SK-N-SH (cell line): Measurements from ENCODE around the gene ENO1. TPM values are rescaled to one million over a fixed set of nuclear protein-coding genes. Genes with fewer than 3 reads are reported as not detected.
"Not testable (repeated sequence)": the region's sequence is repeated elsewhere in the genome, so short reads cannot be mapped to it uniquely, and the experiment has no call there.

ENCODE experiments used
- CTCF ChIA-PET: fragments of 300-600, 350-600 bp; formaldehyde crosslinking; extraction: SDS; loops from one replicate; lab custom pipeline; 2021; lab: Yijun Ruan, JAX
- POLR2A ChIA-PET: fragments of 350-600 bp; sonication (Branson Sonifier 250); formaldehyde crosslinking; extraction: SDS; loops from one replicate; lab custom pipeline; 2020; ENCODE audit warnings: antibody characterized with exemption, inconsistent platforms; lab: Yijun Ruan, JAX
- DNase-seq: peaks from one replicate; pipeline ENCODE4 v3.0.0; 2012
- H2AFZ ChIP-seq: fragments of 200-600 bp; sonication (generic); 2 replicates; pipeline ENCODE4 v1.8.1; 2016; ENCODE audit warnings: antibody characterized with exemption, mild to moderate bottlenecking, low read depth
- H3F3A ChIP-seq: fragments of 200-600 bp; sonication (generic); replicated peaks from 2 replicates; pipeline ENCODE3; 2016; ENCODE audit warnings: antibody characterized with exemption, mild to moderate bottlenecking; ENCODE audit not compliant: insufficient read depth
- H3K27ac ChIP-seq, 2 experiments: fragments of 200-500 bp in 1 of 2; fragments of 200-600 bp in 1 of 2; sonication (Bioruptor generic) in 1 of 2; sonication (generic), shearing (Covaris generic) in 1 of 2; 2 replicates each; pipeline versions ENCODE4 v1.5.1 to v1.6.1; 2014 to 2016; ENCODE audit warnings: low read depth in 2 of 2, inconsistent platforms in 1 of 2, low read length in 1 of 2, mild to moderate bottlenecking in 1 of 2, mixed read lengths in 1 of 2
- H3K27me3 ChIP-seq: fragments of 200-600 bp; sonication (generic), shearing (Covaris generic); 2 replicates; pipeline ENCODE4 v1.6.1; 2016; ENCODE audit warnings: mixed run types; ENCODE audit not compliant: insufficient read depth
- H3K36me3 ChIP-seq, 2 experiments: fragments of 200-500 bp in 1 of 2; fragments of 200-600 bp in 1 of 2; sonication (Bioruptor generic) in 1 of 2; sonication (generic) in 1 of 2; replicated peaks in 1 of 2; 2 replicates each; pipeline versions ENCODE3 to v1.5.1; 2014 to 2016; ENCODE audit warnings: low read length in 1 of 2, mild to moderate bottlenecking in 1 of 2; ENCODE audit not compliant: insufficient read depth in 2 of 2, control insufficient read depth in 1 of 2
- H3K4me1 ChIP-seq, 2 experiments: fragments of 200-500 bp in 1 of 2; fragments of 200-600 bp in 1 of 2; sonication (Bioruptor generic) in 1 of 2; sonication (generic), shearing (Covaris generic) in 1 of 2; 2 replicates each; pipeline versions ENCODE4 v1.5.1 to v1.6.1; 2014 to 2016; ENCODE audit warnings: low read depth in 1 of 2, low read length in 1 of 2, mixed run types in 1 of 2; ENCODE audit not compliant: insufficient read depth in 2 of 2, control insufficient read depth in 1 of 2
- H3K4me2 ChIP-seq: fragments of 200-600 bp; sonication (generic), shearing (Covaris generic); 2 replicates; pipeline ENCODE4 v1.6.1; 2017; ENCODE audit warnings: mixed run types
- H3K4me3 ChIP-seq, 2 experiments: fragments of 200-500 bp in 1 of 2; fragments of 200-600 bp in 1 of 2; sonication (Bioruptor generic) in 1 of 2; sonication (generic), shearing (Covaris generic) in 1 of 2; 2 replicates each; pipeline versions ENCODE4 v1.5.1 to v1.8.1; 2014 to 2016; ENCODE audit warnings: low read depth in 2 of 2, inconsistent platforms in 1 of 2, low read length in 1 of 2, mild to moderate bottlenecking in 1 of 2, mixed read lengths in 1 of 2, moderate library complexity in 1 of 2
- H3K79me2 ChIP-seq: fragments of 200-600 bp; sonication (generic); 2 replicates; pipeline ENCODE4 v1.8.1; 2017; ENCODE audit warnings: mild to moderate bottlenecking; ENCODE audit not compliant: insufficient read depth
- H3K9ac ChIP-seq: fragments of 200-600 bp; sonication (generic); 2 replicates; pipeline ENCODE4 v1.6.1; 2017; ENCODE audit warnings: mixed run types
- H3K9me2 ChIP-seq: fragments of 200-600 bp; sonication (generic); 2 replicates; pipeline ENCODE4 v1.6.1; 2017; ENCODE audit warnings: mixed run types
- H3K9me3 ChIP-seq: fragments of 200-600 bp; sonication (generic); 2 replicates; pipeline ENCODE4 v1.6.1; 2017; ENCODE audit warnings: mixed run types, mild to moderate bottlenecking, moderate library complexity
- H4K20me1 ChIP-seq: fragments of 200-600 bp; sonication (generic); 2 replicates; pipeline ENCODE4 v1.6.1; 2017; ENCODE audit warnings: mild to moderate bottlenecking, mixed run types; ENCODE audit not compliant: insufficient read depth
- CHD2 ChIP-seq: fragments of 150-350 bp; IDR thresholded peaks from 2 replicates; pipeline ENCODE4 v1.6.1; 2018; ENCODE audit warnings: low read length; ENCODE audit not compliant: partially characterized antibody
- ELF1 ChIP-seq: IDR thresholded peaks from 2 replicates; pipeline ENCODE4 v1.4.0; 2012
- FOXJ3 ChIP-seq: sonication (generic); formaldehyde crosslinking; IDR thresholded peaks from 2 replicates; pipeline ENCODE4 v1.5.1; 2020; ENCODE audit warnings: mild to moderate bottlenecking, missing genetic modification reagents
- FOXM1 ChIP-seq: IDR thresholded peaks from 2 replicates; pipeline ENCODE4 v1.4.0; 2012; ENCODE audit warnings: low read depth, mild to moderate bottlenecking
- GATA2 ChIP-seq: sonication (generic); formaldehyde crosslinking; IDR thresholded peaks from 2 replicates; pipeline ENCODE4 v1.5.0; 2020; ENCODE audit warnings: mild to moderate bottlenecking, missing genetic modification reagents
- MXI1 ChIP-seq: IDR thresholded peaks from 2 replicates; pipeline ENCODE4 v1.6.1; 2012; ENCODE audit warnings: mild to moderate bottlenecking, low read depth, low read length, improper control_type of control experiment
- NFIC ChIP-seq: IDR thresholded peaks from 2 replicates; pipeline ENCODE4 v1.4.0; 2012; ENCODE audit warnings: borderline replicate concordance
- NRF1 ChIP-seq: IDR thresholded peaks from 2 replicates; pipeline ENCODE4 v1.6.1; 2012; ENCODE audit warnings: low read depth, mild to moderate bottlenecking, low read length
- RAD21 ChIP-seq: IDR thresholded peaks from 2 replicates; pipeline ENCODE4 v1.6.1; 2012; ENCODE audit warnings: mild to moderate bottlenecking, low read length
- RCOR1 ChIP-seq: fragments of 150-350 bp; IDR thresholded peaks from 2 replicates; pipeline ENCODE4 v1.6.1; 2017; ENCODE audit warnings: antibody characterized with exemption, low read length
- REST ChIP-seq: IDR thresholded peaks from 2 replicates; pipeline ENCODE4 v1.6.1; 2012; ENCODE audit warnings: mild to moderate bottlenecking, low read depth, low read length, moderate library complexity
- RFX5 ChIP-seq: IDR thresholded peaks from 2 replicates; pipeline ENCODE4 v1.6.1; 2012; ENCODE audit warnings: mild to moderate bottlenecking, improper control_type of control experiment, low read length
- SMC3 ChIP-seq: IDR thresholded peaks from 2 replicates; pipeline ENCODE4 v1.6.1; 2012; ENCODE audit warnings: low read depth, low read length, improper control_type of control experiment
- TAF1 ChIP-seq: IDR thresholded peaks from 2 replicates; pipeline ENCODE4 v1.6.1; 2012; ENCODE audit warnings: low read depth, mild to moderate bottlenecking, low read length, moderate library complexity, borderline replicate concordance
- TCF12 ChIP-seq: IDR thresholded peaks from 2 replicates; pipeline ENCODE4 v1.4.0; 2012
- USF2 ChIP-seq: fragments of 150-350 bp; IDR thresholded peaks from 2 replicates; pipeline ENCODE4 v1.6.1; 2017; ENCODE audit warnings: antibody characterized with exemption, low read length, low read depth, borderline replicate concordance
- YY1 ChIP-seq: IDR thresholded peaks from 2 replicates; pipeline ENCODE4 v1.4.0; 2012; ENCODE audit warnings: low read depth, mild to moderate bottlenecking
- WGBS: methylation state at CpG from one replicate; pipeline ENCODE4 v1.1.6; 2017; ENCODE audit warnings: low lambda C conversion rate; 5-methylcytosine and 5-hydroxymethylcytosine counted together
- polyA plus RNA-seq, 3 experiments: library from polyadenylated mRNA; depleted of rRNA; stranded (reverse); fragments of >200 nt; gene quantifications; 2 replicates each; pipeline ENCODE4 v1.2.3, GENCODE V29; 2012
- TF ChIP-seq, protein P1 (sequence below): IDR thresholded peaks from 2 replicates; pipeline ENCODE4 v1.4.0; 2012; ENCODE audit warnings: low read depth
- TF ChIP-seq, protein P2 (sequence below): IDR thresholded peaks from 2 replicates; pipeline ENCODE4 v1.4.0; 2012; ENCODE audit warnings: low read depth, borderline replicate concordance
- TF ChIP-seq, protein P3 (sequence below): fragments of 200-600 bp; sonication (generic); IDR thresholded peaks from 2 replicates; pipeline ENCODE4 v1.6.1; 2017; ENCODE audit warnings: antibody characterized with exemption, mild to moderate bottlenecking, moderate library complexity

The ENO1 gene
- polyA plus RNA-seq, 1 of the 3 experiments (the other 2 are of a cell fraction): 1,599 TPM

- H3K27ac ChIP-seq: no peak overlapping the region
- ChIA-PET POLR2A (no interaction called here), CTCF (interaction anchor here (1.0 to 1.5 kb wide), 3 partner anchors 9 to 82 kb away, joined by 3 to 4 read pairs (median 3); no protein-coding TSS in a partner anchor)
- H3K4me3 ChIP-seq: no peak overlapping the region
- H4K20me1 ChIP-seq: no peaks in the 10 kb centered on the region
- DNase-seq: no peak
- no peak overlapping the region for H2AFZ ChIP-seq
- no peaks in the 10 kb centered on the region for H3K9me3 ChIP-seq
- no peaks in the 10 kb centered on the region for H3K36me3 ChIP-seq
- no peaks in the 10 kb centered on the region for H3F3A ChIP-seq
- no peak overlapping the region for H3K9ac ChIP-seq
- no peak for TF ChIP-seq USF2
- TF ChIP-seq, protein P1, sequence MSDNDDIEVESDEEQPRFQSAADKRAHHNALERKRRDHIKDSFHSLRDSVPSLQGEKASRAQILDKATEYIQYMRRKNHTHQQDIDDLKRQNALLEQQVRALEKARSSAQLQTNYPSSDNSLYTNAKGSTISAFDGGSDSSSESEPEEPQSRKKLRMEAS: no peak
- TF ChIP-seq, protein P2, sequence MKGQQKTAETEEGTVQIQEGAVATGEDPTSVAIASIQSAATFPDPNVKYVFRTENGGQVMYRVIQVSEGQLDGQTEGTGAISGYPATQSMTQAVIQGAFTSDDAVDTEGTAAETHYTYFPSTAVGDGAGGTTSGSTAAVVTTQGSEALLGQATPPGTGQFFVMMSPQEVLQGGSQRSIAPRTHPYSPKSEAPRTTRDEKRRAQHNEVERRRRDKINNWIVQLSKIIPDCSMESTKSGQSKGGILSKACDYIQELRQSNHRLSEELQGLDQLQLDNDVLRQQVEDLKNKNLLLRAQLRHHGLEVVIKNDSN: no peak
- no peak for TF ChIP-seq SMC3
- no peak for TF ChIP-seq CHD2
- no peak for TF ChIP-seq RCOR1
- no peak for TF ChIP-seq RAD21
- no peak for TF ChIP-seq MXI1
- TF ChIP-seq TAF1: no peak
- no peak for TF ChIP-seq YY1
- TF ChIP-seq, protein P3, sequence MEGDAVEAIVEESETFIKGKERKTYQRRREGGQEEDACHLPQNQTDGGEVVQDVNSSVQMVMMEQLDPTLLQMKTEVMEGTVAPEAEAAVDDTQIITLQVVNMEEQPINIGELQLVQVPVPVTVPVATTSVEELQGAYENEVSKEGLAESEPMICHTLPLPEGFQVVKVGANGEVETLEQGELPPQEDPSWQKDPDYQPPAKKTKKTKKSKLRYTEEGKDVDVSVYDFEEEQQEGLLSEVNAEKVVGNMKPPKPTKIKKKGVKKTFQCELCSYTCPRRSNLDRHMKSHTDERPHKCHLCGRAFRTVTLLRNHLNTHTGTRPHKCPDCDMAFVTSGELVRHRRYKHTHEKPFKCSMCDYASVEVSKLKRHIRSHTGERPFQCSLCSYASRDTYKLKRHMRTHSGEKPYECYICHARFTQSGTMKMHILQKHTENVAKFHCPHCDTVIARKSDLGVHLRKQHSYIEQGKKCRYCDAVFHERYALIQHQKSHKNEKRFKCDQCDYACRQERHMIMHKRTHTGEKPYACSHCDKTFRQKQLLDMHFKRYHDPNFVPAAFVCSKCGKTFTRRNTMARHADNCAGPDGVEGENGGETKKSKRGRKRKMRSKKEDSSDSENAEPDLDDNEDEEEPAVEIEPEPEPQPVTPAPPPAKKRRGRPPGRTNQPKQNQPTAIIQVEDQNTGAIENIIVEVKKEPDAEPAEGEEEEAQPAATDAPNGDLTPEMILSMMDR: no peak
- no peak for TF ChIP-seq TCF12
- TF ChIP-seq NRF1: no peak
- no peak for TF ChIP-seq GATA2 (CRISPR knock-in tag)
- TF ChIP-seq REST: no peak
- no peak for TF ChIP-seq RFX5
- TF ChIP-seq FOXJ3 (CRISPR knock-in tag): no peak
- no peak for TF ChIP-seq NFIC
- TF ChIP-seq FOXM1: no peak
- no peak for TF ChIP-seq ELF1
- no peak overlapping the region for H3K4me2 ChIP-seq
- no peaks in the 10 kb centered on the region for H3K9me2 ChIP-seq
- 80% methylated on average over 7 of the region's 9 CpGs for WGBS
- H3K79me2 ChIP-seq: no peaks in the 10 kb centered on the region
- H3K27me3 ChIP-seq: no peaks in the 10 kb centered on the region
- H3K4me1 ChIP-seq: no peaks in the 10 kb centered on the region
Observed at GRCh38 chr1:8922962-8923361, 44.5 kb upstream of the ENO1 start.

- WGBS: 68% methylated on average over 10 of the region's 10 CpGs
- H3K4me2 ChIP-seq, POLR2A ChIA-PET, H3K4me1 ChIP-seq, H3K27ac ChIP-seq, H4K20me1 ChIP-seq, H3K36me3 ChIP-seq, DNase-seq, H3K79me2 ChIP-seq, H3K9ac ChIP-seq, H3K9me2 ChIP-seq, H2AFZ ChIP-seq, H3K9me3 ChIP-seq, H3F3A ChIP-seq, H3K4me3 ChIP-seq, H3K27me3 ChIP-seq: not testable (repeated sequence)
- CTCF ChIA-PET: interaction anchor here (0.7 to 5.1 kb wide), 46 partner anchors 9 to 574 kb away, joined by 3 to 82 read pairs (median 5); partner anchors contain the start of gene GPR157
Observed at GRCh38 chr1:8917536-8917935, 39.0 kb upstream of the ENO1 start.
